Iris pigment epithelial cell (primary cell): ENCODE measurements around the gene DCAF17.

Source experiments
- DNase-seq: peaks from one replicate; pipeline ENCODE4 v3.0.0-alpha.2; 2011; ENCODE audit warnings: low read depth

DCAF17 gene, protein sequence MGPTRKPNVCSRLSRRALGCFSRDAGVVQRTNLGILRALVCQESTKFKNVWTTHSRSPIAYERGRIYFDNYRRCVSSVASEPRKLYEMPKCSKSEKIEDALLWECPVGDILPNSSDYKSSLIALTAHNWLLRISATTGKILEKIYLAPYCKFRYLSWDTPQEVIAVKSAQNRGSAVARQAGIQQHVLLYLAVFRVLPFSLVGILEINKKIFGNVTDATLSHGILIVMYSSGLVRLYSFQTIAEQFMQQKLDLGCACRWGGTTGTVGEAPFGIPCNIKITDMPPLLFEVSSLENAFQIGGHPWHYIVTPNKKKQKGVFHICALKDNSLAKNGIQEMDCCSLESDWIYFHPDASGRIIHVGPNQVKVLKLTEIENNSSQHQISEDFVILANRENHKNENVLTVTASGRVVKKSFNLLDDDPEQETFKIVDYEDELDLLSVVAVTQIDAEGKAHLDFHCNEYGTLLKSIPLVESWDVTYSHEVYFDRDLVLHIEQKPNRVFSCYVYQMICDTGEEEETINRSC

DNA sequence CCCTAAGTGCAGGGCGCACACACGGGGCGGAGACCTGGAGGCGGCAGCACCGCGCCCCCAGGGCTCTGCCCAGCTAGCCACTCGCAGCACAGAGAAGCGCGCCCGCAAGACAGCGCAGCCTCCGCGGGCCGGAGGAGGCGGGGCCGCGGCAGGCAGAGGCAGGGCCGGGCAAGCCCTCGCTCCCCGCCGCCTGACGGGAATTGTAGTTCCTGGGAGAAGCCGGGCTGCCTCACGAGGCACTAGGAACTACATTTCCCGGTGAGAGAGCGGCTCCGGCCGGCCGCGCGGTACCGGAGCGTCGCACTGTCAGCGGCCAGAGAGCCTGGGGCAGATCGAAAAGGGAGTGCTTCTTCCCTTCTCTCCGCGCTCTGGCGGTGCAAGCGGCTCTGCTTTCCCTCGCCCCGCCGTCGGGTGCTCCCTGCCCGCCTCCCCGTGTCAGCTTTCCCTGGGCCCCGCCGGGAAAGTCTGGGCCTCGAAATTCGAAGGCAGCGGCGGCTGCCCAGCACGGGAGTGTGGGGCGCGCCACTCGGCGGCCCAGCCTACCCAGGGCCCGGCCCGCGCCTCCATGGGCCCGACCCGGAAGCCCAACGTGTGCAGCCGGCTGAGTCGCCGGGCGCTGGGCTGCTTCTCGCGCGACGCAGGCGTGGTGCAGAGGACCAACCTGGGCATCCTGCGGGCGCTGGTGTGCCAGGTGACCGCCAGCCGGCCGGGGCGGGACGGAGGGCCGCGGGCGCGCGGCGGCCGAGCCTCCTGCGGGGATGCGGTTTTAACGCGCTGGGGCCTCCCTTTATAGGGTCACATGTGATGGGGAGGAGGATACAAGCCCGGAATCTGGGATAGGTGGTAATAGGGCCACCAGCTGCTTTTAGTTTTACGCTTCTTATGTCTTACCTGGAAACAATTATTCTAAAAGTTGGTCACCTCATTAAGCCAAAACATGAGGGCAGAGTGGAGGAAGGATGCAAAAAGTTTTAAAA is at the start of gene DCAF17:
TSS of gene DCAF17 (plus strand) at position 214 of the 977 bp plus-strand sequence. CDS start at position 566, 352 bp downstream.
- peak; percentile 97 for DNase-seq

GRCh38 chr2:171386627-171387026 is 47.4 kb upstream of the DCAF17 start:
- no peak for DNase-seq

- DNase-seq = no peak
These were observed 47.0 kb upstream of the DCAF17 start for GRCh38 chr2:171387052-171387451.

- no peak for DNase-seq
These were observed 44.7 kb upstream of the DCAF17 start for GRCh38 chr2:171389325-171389724.

GRCh38 chr2:171389780-171390179 is 44.2 kb upstream of the DCAF17 start:
- no peak for DNase-seq

DNA sequence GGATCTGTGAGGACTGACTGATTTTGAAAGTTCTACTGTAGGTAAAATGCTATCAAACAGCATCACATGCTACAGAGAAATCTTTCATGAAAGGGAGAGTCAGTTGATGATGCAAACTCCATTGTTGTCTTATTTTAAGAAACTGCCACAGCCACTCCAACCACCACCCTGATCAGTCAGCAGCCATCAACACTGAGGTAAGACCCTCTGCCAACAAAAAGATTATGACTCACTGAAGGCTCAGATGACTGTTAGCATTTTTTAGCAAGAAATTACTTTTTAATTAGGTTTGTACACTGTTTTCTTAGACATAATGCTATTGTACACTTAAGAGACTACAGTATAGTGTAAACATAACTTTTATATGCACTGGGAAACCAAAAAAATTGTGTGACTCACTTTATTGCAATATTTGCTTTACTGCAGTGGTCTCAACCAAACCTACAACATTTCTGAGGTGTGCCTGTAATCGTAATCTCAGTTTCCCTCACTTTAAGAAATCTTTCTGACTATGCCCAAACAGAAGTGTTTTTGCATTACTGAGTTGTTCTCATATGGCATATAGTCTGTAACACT is 43.0 kb upstream of the DCAF17 start:
- DNase-seq = peak; percentile 75

GRCh38 chr2:171391532-171391931 is 42.5 kb upstream of the DCAF17 start:
- no peak for DNase-seq

- no peak for DNase-seq
These were observed 40.5 kb upstream of the DCAF17 start for GRCh38 chr2:171393487-171393886.

DNA sequence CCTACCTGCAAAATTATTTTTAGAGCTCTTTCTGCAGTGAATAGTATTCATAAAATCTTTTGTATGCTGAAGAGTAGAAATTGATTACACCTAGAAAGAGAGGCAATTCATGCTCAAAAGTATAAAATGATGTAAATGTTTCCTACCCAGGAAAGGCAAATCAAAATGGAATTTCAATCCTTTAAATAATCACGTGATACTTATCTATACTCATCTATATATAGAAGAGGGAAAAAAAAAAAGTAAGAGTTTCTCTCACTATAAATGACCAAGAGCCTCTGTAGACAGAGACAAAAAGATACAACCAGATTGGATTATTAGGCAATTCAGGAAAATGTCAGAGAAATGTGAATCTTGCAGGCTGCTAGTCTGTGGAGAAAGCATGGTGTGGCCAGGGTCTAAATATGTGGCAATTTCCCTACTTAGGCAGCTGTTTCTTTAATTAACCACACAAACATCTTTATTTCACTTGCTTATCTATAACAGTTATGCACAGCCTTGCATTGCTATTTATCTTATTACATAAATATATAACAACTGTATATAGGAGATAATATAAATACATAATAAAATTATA is 39.8 kb upstream of the DCAF17 start:
- no peak for DNase-seq

DNA sequence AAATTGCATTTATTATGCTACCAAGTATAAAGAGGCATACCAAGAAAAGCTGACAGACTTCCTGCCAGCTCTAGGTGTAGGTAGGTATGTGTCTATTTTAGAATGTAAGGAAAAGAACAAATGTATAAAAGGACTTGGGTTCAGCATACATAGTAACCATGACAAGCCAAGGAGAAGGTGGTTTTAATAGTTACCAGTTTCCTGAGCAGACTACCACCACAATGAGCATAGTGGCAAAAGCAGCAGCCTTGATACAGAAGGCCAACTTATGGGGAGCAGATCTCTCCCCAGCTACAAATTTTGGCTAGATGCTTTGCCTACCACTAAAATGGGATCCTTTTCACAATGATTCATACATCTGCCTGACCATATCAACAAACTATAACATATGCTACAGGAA is 34.7 kb upstream of the DCAF17 start:
- no peak for DNase-seq

GRCh38 chr2:171400395-171400794 is 33.6 kb upstream of the DCAF17 start:
- no peak for DNase-seq

- DNase-seq = no peak
These were observed 32.1 kb upstream of the DCAF17 start for GRCh38 chr2:171401947-171402346.

- peak; percentile 75 for DNase-seq
These were observed 31.0 kb upstream of the DCAF17 start for GRCh38 chr2:171402906-171403580.

DNA sequence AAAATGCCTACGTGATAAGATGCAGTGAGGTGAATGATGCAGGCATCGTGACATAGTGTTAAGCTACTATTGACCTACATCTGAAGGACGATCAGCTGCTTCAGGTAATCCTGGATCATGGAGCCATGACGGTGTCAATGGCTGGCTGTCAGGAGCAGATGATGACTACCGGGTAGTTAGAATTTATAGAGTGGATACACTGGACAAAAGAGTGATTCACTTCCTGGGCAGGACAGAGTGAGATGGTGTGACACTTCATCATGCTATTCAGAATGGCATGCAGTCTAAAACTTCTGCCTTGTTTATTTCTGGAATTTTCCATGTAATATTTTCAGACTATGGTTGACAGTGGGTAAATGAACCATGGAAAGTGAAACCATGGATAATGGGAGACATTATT is 29.8 kb upstream of the DCAF17 start:
- peak; percentile 88 for DNase-seq

- DNase-seq = no peak
These were observed 29.3 kb upstream of the DCAF17 start for GRCh38 chr2:171404719-171405118.

GRCh38 chr2:171405546-171405945 is 28.5 kb upstream of the DCAF17 start:
- no peak for DNase-seq

GRCh38 chr2:171406044-171406443 is 28.0 kb upstream of the DCAF17 start:
- DNase-seq = no peak

DNA sequence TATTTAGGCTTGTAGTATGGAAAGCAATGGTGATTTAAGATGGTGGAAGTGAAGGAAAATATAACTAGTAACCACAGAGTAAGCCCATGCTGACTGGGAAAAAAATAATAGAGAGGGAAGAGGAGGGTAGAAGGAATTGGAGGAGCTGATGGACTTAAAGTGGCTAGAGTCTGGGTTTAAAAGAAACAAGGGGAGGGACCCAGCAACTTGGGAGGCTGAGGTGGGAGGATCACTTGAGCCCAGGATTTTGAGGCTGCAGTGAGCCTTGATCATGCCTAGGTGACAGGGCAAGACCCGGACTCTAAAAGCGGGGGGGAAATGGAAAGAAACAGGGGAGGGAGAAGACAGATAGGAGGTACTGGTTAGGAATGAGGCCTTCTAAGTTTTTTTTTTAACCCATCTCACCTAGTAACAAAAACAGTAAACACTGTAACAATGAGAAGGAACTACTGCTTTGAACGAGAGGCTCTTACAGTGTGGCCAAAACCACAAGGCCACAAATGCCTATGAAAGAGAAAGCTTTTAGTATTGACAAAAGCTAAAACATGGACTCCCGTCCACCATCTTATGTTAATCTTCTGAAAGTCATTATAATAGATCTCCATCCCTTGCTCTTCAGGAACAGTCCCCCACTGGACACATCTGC is 26.9 kb upstream of the DCAF17 start:
- DNase-seq = no peak

DNA sequence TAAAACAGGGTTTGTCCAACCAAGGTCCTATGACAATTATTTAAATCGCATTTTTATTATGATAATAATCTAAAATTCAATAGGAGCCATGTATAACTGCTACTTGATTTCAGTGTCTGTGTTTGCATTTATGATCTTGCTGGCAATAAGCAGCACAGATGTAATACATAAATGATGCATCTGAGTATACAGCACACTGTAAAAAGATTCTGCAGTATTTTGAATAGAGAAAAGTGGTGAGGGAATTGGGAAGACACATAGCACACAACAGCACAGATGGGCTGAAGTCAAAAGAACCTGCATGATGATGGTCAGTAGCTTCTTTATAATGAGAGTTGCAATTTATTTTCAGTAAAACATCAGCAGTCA is 26.4 kb upstream of the DCAF17 start:
- DNase-seq = no peak

GRCh38 chr2:171409436-171409971 is 24.5 kb upstream of the DCAF17 start:
- DNase-seq = no peak

DNA sequence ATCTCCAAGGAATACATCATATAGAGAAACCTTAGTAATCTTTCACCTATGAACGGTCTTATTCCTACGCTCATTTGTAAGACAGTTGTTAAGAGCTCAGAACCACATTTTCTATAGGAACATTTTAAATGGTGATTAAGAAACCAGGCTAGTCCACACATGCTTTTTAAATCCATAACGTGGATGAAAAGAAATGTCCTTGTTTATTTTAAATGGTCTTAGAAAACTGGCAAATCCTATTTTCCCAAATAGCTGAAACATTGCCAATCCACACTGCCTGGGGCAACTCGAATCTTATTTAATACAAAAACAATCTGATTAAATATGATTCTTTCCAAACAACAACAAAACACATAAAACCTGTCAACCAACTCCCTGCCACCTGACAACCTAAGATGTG is 23.9 kb upstream of the DCAF17 start:
- DNase-seq = peak; percentile 42
